OCI-M1 (cell line): ENCODE results near the gene GNAS-AS1.

Experiments used
- DNase-seq: peaks from one replicate; lab custom pipeline; 2025; lab: John Stamatoyannopoulos, UW

Gene GNAS-AS1

DNA sequence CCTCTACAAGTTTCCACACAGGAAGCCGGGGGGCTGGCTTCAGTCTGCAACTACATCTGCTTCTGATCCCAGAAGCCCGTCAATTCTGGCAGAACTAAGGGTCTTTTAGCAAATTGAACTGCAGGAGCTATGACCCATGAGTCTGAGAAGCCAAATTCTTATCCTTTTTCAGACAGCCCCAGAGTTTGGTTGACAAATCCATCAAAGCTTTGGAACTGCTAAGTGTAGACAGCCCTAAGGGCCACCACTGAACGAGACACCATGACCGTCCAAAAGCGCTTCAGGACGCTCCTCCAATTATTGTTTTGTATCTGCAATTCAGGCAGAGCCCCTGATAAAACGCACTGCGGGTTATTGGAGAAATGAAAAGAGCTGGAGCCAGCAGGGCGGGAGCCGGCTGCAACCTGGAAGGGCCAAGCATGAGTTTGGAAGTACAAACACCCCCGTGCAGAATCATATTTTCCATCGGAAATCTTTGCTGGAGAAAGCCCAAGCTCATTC is 67.1 kb downstream of the GNAS-AS1 start:
- DNase-seq, result no peak

DNA sequence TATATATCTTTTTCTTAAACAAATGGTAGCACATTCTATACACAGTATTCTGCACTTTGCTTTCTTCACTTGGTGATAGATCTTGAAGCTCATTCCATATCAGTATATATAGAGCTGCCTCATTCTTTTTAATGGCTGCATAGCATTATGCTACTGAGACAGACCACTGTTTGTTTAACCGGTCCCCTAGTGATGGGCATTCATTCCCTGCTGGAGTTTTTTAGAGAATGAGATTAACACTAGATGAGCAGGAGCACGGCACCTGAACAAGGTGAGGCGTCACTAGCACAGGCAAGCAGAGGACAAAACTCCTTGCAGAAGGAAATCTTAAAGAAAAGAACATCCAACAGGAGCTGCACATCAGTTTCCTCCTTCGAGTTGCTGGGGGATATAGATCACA is 69.6 kb downstream of the GNAS-AS1 start:
- no peak for DNase-seq

DNA sequence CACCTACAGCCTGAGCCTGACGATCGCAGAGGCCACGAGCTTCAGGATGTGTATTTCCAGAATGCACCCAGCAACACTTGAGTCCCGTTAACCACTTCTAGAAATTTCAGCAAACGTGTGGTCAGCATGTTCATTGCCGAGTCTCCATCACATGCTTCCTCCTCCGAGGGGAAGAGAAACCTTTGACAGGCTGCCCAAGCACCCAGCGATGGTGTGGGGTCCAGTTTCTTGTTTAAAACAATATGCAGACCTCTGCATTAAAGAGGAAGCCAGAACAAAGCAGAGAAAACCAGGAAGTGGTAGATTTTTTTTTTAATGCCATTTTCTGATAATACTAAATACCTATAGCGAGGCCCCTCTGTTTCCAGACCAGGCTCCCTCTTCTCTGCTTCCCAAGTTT is 71.9 kb downstream of the GNAS-AS1 start:
- no peak for DNase-seq

DNA sequence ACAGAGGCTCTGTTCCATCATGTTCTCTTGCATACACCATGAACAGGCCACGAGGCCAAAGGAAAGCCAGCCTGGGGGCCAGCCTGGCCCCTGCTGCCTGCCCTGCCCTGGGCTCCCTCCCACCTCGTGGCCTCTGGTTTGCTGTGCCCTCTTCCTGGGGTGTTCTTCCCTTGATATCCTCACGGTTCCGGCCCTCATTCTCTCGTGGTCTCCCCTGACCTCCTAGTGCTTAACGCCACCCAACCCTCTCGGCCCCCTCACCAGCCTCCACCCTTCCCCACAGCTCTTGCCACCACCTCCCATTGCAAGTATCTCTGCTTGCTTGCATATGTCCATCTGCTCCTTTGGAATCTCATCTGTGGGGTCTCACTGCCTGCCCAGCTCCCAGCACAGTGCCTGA is 73.0 kb downstream of the GNAS-AS1 start:
- DNase-seq, result no peak

DNA sequence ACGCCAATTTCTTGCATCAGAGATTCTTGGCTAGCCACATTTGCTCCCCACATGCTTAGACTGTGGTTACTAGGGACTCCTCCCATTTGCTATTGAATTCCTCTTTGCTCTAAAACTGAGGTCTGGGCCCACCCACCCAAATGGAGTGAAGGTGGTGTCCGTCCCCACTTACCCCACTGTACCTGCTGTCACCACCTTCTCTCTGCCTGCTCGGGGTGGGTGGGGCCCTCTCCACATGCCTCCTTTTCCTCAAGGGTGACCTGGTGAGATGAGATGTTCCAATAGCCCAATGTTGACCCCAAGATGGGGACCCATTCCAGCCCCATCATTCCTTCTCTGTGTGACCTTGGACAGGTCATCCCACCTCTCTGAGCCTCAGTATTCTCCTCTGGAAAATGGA is 74.6 kb downstream of the GNAS-AS1 start:
- DNase-seq, result no peak

- no peak for DNase-seq
These were observed 75.3 kb downstream of the GNAS-AS1 start for GRCh38 chr20:58775371-58775770.

- DNase-seq, result no peak
These were observed 75.9 kb downstream of the GNAS-AS1 start for GRCh38 chr20:58774667-58775263.

- DNase-seq, result no peak
These were observed 76.5 kb downstream of the GNAS-AS1 start for GRCh38 chr20:58774214-58774613.

DNA sequence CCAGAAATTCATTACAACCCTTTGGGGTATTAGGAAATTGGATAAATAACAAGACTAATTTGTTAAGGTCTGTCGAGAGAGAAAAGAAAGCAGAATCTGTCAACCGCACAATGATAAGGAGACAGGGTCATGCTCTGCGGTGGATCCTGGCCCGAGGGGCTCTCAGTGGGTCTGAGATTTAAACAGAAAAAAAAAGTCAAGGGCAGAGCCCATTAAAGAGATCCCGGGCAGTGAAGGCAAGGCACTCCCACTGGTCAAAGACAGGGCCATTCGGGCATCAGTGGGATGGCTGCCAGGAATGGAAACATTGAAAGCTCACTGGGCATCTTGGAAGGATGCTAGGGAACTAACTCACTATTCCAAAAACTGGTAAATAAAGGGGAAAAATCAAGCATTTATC is 77.9 kb downstream of the GNAS-AS1 start:
- no peak for DNase-seq
